HG02610 (cell line): ENCODE measurements around the gene ATXN2L.
"Not testable (repeated sequence)": the region's sequence is repeated elsewhere in the genome, so short reads cannot be mapped to it uniquely, and the experiment has no call there.

Experiments
- ATAC-seq: cut with Tn5 transposase; IDR thresholded peaks from one replicate; pipeline ENCODE4 v1.9.1; 2021; ENCODE audit warnings: mild to moderate bottlenecking, moderate library complexity; ENCODE audit not compliant: unreplicated experiment

Gene ATXN2L

GRCh38 chr16:28837672-28838557 is 15.1 kb downstream of the ATXN2L start:
- ATAC-seq: no peak

GRCh38 chr16:28838558-28838918 is 15.7 kb downstream of the ATXN2L start:
- no peak for ATAC-seq

GRCh38 chr16:28839004-28839639 is 16.3 kb downstream of the ATXN2L start:
- no peak for ATAC-seq

GRCh38 chr16:28839899-28840298 is 17.1 kb downstream of the ATXN2L start:
- no peak for ATAC-seq

- ATAC-seq: no peak
Measured at GRCh38 chr16:28842696-28843095, 19.9 kb downstream of the ATXN2L start.

GRCh38 chr16:28843766-28844165 is 21.0 kb downstream of the ATXN2L start:
- ATAC-seq: no peak

- no peak for ATAC-seq
Measured at GRCh38 chr16:28844226-28844885, 21.6 kb downstream of the ATXN2L start.

GRCh38 chr16:28845293-28845692 is 22.5 kb downstream of the ATXN2L start:
- ATAC-seq: no peak

- no peak for ATAC-seq
Measured at GRCh38 chr16:28845761-28846079, 22.9 kb downstream of the ATXN2L start.

- peak; percentile 91 for ATAC-seq
Measured at GRCh38 chr16:28846080-28846932, 23.5 kb downstream of the ATXN2L start, which contains the start of gene TUFM. Gene TUFM, minus strand, starts transcription at chr16:28846348. Its CDS starts 79 bp downstream, at chr16:28846269.

- no peak for ATAC-seq
Measured at GRCh38 chr16:28846933-28847273, 24.1 kb downstream of the ATXN2L start.

- ATAC-seq: no peak
Measured at GRCh38 chr16:28858421-28858820, 35.6 kb downstream of the ATXN2L start.

GRCh38 chr16:28859326-28859725 is 36.5 kb downstream of the ATXN2L start:
- ATAC-seq: no peak

- no peak for ATAC-seq
Measured at GRCh38 chr16:28863929-28864793, 41.4 kb downstream of the ATXN2L start.

GRCh38 chr16:28865001-28865688 is 42.3 kb downstream of the ATXN2L start:
- ATAC-seq: no peak

GRCh38 chr16:28865722-28866453 is 43.1 kb downstream of the ATXN2L start:
- no peak for ATAC-seq

GRCh38 chr16:28866454-28866804 is 43.6 kb downstream of the ATXN2L start:
- no peak for ATAC-seq

- ATAC-seq: no peak
Measured at GRCh38 chr16:28867241-28867640, 44.4 kb downstream of the ATXN2L start.

- not testable (repeated sequence) for ATAC-seq
Measured at GRCh38 chr16:28867646-28868045, 44.8 kb downstream of the ATXN2L start.
